GM13976 (cell line): ENCODE results near the gene ATP8B4.
"Not testable (repeated sequence)": the region's sequence is repeated elsewhere in the genome, so short reads cannot be mapped to it uniquely, and the experiment has no call there.

Experiments used
- DNase-seq: peaks from one replicate; pipeline ENCODE4 v3.0.0; 2012; ENCODE audit warnings: low spot score
- in situ Hi-C: fragments of 300-500 bp; cut with MboI; formaldehyde crosslinking; loops from one replicate; pipeline ENCODE4 v1.12.0; 2022; ENCODE audit warnings: low sequenced_read_pairs, mixed read lengths, inconsistent platforms; ENCODE audit not compliant: unreplicated experiment
- TF ChIP-seq, protein P1 (sequence below): IDR thresholded peaks from 2 replicates; pipeline ENCODE4 v1.5.1; 2012; ENCODE audit warnings: borderline replicate concordance, mild to moderate bottlenecking; ENCODE audit not compliant: insufficient read depth; ENCODE audit errors: extremely low read depth, missing control alignments, control extremely low read depth

ATP8B4 gene

DNA sequence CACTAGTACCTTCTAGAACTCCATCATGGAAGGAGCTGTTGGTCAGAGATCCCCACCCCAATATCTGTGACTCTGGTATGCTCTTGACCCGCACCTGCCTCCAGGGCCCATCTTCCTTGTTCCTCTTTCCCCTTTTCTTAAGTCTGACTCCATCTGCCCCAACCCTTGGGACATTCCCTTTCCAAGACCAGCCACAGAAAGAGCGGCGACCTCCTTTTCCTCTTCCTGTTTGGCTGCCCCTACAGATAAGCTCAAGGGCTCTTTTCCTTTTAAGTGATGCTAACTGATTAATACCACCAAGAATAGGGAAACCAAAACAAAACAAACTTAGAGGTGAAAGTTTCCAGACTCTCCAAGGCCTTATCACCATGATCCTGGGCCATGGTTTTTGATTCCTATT, 21.9 kb upstream of the ATP8B4 start:
- TF ChIP-seq, protein P1, sequence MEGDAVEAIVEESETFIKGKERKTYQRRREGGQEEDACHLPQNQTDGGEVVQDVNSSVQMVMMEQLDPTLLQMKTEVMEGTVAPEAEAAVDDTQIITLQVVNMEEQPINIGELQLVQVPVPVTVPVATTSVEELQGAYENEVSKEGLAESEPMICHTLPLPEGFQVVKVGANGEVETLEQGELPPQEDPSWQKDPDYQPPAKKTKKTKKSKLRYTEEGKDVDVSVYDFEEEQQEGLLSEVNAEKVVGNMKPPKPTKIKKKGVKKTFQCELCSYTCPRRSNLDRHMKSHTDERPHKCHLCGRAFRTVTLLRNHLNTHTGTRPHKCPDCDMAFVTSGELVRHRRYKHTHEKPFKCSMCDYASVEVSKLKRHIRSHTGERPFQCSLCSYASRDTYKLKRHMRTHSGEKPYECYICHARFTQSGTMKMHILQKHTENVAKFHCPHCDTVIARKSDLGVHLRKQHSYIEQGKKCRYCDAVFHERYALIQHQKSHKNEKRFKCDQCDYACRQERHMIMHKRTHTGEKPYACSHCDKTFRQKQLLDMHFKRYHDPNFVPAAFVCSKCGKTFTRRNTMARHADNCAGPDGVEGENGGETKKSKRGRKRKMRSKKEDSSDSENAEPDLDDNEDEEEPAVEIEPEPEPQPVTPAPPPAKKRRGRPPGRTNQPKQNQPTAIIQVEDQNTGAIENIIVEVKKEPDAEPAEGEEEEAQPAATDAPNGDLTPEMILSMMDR = no peak
- in situ Hi-C loops = loop anchor here (25.0 kb wide), 2 partner anchors 1054 to 1279 kb away; no protein-coding TSS in a partner anchor
- DNase-seq = no peak

DNA sequence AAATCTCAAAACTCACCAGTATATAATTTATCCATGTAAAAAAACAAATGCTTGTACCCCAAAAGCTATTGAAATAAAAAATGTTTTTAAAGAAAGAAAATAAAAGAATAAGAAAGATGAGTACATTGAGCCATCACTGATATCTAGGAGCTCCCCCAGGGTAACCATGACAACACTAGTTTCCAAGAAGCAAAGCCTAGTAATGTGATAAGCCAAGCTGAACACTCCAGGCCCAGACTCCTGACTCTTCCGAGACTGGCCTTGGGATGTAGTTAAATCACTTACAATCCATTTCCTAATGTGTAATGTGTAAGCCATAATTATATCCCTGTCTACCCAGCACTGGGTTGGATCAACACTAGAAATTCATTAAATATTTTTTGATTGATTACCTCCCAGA, 21.1 kb upstream of the ATP8B4 start:
- DNase-seq = no peak
- in situ Hi-C loops = loop anchor here (25.0 kb wide), 2 partner anchors 1053 to 1278 kb away; no protein-coding TSS in a partner anchor
- TF ChIP-seq, protein P1 = no peak

DNA sequence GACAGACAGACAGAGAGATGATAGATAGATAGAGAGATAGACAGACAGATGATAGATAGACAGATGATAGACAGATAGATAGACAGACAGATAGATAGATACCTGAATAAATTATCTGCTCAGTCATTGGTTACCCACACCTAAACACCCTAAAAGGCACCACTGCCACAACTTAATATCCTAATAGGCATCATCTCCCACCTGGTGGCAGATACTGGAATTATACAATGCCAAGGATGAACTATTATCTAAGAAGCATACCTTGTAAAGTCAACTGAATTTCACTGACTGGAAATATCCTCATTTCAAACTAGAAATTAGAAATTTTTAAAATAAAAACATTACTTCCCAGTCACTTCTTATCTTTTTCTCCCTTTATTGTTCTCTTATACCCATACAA, 19.4 kb upstream of the ATP8B4 start:
- in situ Hi-C loops = loop anchor here (25.0 kb wide), 2 partner anchors 1051 to 1276 kb away; no protein-coding TSS in a partner anchor
- no peak for DNase-seq
- TF ChIP-seq, protein P1 = no peak

DNA sequence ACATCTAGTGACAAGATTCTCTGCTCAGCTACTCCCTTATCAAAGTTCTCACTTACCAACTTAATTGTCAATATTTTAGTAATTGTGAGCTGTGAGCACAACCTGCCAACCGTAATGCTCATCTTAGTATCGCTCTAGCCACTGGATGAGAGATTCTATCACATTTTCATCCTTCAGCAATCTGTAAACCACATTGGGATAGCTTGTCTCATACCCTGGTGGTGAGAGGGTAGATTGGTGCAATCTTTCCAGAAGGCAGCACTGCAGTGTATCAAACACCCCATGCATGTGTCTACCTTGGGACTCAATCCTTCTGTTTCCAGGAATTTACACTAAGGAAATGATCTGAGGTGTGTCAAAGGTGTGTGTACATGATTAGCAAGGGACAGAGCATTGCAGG, 18.9 kb upstream of the ATP8B4 start:
- no peak for DNase-seq
- in situ Hi-C loops = loop anchor here (25.0 kb wide), 2 partner anchors 1051 to 1276 kb away; no protein-coding TSS in a partner anchor
- TF ChIP-seq, protein P1 = no peak

DNA sequence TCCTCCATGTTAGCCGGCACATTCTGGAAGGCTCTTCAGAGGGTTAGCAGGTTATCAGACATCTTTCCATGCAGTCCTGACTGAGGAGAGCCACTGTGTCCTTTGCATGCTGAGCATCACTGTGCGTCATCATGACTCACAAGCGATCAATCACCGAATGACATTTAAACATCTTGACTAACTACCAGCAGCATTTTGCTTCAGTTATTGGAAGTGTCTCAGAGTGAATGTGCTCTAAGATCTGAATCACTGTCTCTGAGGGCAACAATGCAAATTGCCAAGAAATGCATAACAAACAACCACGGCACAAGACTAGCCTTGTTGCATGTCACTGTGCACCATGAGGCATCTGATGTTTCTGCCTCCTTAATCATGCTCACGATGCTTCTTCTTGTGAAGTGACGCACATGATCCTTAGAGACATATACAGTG, 18.3 kb upstream of the ATP8B4 start:
- TF ChIP-seq, protein P1 = no peak
- in situ Hi-C loops = loop anchor here (25.0 kb wide), 2 partner anchors 1050 to 1275 kb away; no protein-coding TSS in a partner anchor
- no peak for DNase-seq

DNA sequence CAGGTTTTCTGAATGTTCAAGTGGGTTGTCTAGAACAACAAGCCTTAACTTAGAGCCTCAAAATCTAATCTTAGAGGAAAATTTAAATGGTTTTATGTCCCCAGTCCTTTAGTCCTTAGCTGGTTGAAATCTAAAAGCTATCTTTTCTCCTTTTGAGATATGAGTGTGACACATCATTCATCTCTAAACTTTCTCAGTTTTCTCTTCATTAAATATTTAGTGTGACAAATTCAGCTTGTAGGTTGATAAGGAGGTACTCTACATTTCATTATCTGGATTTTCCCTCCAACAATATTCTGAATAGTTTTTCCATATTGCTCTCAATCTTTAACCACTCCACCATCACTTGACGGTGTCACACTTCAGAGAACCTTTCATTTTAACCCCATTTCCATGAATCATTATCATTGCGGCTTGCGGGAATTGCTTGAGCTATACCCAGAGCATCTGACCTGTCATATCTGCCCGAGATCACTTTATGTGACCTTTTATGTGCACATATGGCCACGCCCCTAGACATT, 16.1 kb upstream of the ATP8B4 start:
- TF ChIP-seq, protein P1 = no peak
- in situ Hi-C loops = loop anchor here (25.0 kb wide), 2 partner anchors 1048 to 1273 kb away; no protein-coding TSS in a partner anchor
- no peak for DNase-seq

DNA sequence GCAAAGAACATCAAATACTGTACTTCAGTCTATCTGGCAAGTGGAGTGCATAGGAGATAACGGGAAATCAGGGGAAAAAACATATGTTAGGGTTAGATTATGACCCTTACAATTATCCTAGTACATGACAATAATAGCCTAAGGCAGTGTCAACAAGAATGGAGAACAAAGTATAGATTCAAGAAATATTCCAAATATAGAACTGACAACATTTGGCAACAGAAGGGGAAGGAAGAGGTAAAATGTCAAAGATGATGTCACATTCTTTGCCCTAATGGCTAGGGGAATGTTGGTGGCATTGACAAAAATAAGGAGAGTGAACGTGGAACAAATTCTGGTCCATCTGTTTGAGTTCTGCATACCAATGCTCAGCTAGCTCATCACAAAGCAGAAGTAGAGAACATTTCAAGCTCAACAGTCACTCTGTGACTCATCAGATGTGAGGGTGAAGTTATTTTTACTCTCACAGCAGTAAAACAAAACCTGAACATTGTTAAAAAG, 15.5 kb upstream of the ATP8B4 start:
- peak; percentile 25 for DNase-seq
- in situ Hi-C loops = loop anchor here (25.0 kb wide), 2 partner anchors 1047 to 1272 kb away; no protein-coding TSS in a partner anchor

DNA sequence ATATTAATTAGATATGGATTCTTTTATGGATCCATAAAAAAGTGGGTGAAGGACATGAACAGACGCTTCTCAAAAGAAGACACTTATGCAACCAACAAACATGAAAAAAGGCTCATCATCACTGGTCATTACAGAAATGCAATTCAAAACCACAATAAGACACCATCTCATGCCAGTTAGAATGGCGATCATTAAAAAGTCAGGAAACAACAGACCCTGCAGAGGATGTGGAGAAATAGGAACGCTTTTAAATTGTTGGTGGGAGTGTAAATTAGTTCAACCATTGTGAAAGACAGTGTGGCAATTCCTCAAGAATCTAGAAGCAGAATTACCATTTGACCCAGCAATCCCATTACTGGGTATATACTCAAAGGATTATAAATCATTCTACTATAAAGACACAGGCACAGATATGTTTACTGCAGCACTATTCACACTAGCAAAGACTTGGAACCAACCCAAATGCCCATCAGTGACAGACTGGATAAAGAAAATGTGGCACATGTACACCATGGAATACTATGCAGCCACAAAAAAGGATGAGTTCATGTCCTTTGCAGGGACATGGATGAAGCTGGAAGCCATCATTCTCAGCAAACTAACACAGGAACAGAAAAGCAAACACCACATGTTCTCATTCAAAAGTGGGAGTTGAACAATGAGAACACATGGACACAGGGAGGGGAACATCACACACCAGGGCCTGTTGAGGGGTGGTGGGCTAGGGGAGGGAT, 13.4 kb upstream of the ATP8B4 start:
- in situ Hi-C loops = loop anchor here (25.0 kb wide), 2 partner anchors 1045 to 1270 kb away; no protein-coding TSS in a partner anchor
- not testable (repeated sequence) for DNase-seq

More for the DNA sequence above, 15.5 kb upstream of the ATP8B4 start:
- TF ChIP-seq, protein P1 = no peak
